Hematopoietic multipotent progenitor cell treated with erythropoietin and hydrocortisone succinate and interleukin-3 and kit ligand, for 4 days (in vitro differentiated cells): ENCODE data around the gene CORO2A.
"Not testable (repeated sequence)": the region's sequence is repeated elsewhere in the genome, so short reads cannot be mapped to it uniquely, and the experiment has no call there.

Source experiments
- DNase-seq: peaks from one replicate; pipeline ENCODE4 v3.0.0-alpha.2; 2015

CORO2A gene

GRCh38 chr9:98078895-98079294 is 113.5 kb downstream of the CORO2A start:
- no peak for DNase-seq

GRCh38 chr9:98076514-98076890 is 115.9 kb downstream of the CORO2A start:
- not testable (repeated sequence) for DNase-seq

GRCh38 chr9:98075332-98075805 is 117.1 kb downstream of the CORO2A start:
- DNase-seq = no peak

- peak; percentile 73 for DNase-seq
Observed at GRCh38 chr9:98074115-98074990, 118.1 kb downstream of the CORO2A start.

GRCh38 chr9:98071737-98072136 is 120.7 kb downstream of the CORO2A start:
- DNase-seq = no peak
